GM10847 (cell line): ENCODE measurements around the gene DDO.

ENCODE experiments used
- POLR2A ChIP-seq: IDR thresholded peaks from 2 replicates; pipeline ENCODE4 v1.6.1; 2011; ENCODE audit not compliant: insufficient read length; ENCODE audit errors: extremely low read depth

The DDO gene

DNA sequence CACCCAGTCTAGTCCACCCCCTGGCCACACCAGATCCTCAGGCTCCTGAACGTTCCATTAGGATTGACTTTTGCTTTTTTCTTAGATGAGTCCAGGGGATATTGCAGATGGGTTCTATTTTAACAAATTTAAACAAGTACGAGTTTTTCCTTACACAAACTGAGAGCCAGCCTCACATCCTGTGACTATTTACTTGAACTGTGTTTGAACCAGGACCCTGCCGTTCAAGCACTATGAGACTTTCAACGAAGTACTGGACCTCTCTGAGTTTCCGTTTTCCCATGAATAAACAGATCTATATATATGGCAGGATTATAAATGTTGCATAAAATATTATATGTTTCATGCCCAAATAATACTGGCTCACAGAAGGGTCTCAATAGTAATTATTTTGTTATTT, 55.8 kb downstream of the DDO start:
- TF ChIP-seq POLR2A = no peak

DNA sequence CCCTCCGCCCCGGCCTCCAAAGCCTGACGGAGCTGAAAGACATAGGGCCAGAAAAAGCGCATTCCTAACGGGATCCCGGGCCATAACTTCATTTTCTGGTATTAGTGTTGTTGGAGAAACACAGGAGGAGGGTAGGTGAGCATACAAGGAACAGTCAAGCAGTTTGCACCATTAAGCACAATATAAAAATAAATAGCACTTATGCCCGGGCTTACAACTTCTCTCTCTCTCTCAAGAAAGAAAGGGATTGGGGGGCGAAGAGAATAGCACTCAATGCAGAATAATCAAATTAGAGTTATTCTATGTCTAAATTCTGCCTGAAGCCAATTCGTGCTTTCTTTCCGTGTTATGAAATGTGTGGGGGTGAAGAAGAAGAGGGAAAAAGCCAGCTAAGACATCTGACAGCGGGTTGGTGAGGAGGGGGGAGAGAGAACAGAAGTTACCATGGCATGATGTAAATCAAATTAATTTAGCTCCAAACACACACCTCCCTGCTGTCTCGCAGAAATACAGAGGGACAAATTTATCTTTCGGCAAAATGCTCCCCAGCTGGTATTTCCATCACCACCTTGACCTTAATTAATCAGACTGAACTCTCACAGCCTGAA, 56.7 kb downstream of the DDO start:
- no peak for TF ChIP-seq POLR2A

DNA sequence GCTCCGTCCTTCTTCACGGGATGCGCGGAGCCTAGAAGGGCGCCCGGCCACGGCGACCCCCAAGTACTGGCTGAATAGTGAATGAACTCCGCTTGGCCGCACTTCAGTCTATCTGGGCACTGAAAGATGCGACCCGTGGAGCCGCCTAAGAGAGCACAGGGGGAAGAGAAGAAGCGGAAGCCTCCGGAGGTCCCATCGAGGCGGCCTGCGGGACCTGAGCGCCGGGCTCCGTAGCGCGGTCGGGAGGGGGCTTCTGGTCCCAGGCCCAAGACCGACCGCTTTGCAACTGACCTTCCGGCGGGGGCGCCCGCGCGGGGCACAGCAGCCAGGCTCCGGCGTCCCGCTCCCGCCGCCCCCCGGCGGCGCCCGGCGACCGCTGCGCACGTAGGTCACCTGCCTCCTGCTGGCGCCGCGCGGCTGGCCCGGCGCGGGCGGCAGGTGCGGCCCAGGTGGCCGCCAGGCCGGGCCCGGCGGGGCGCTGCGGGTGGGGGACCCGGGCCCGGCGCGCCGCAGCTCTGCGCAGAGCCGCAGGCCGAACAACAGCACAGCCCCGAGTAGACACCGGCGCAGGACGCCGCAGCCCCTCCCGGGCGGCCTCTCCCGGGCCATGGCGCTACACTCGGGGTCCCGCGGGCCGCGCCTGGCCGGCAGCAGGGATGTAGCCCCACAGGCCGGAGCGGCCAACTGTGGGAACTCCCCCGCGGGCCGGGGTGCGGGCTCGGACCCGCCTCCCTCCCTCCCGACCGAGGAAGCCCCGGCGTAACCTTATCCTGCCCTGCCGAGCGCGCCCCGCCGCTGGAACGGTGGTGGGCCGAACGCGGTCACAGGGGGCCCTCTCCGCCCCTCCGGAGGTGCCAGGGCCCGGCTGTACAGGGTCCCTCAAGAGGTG, 57.5 kb downstream of the DDO start, which contains the start of gene METTL24:
METTL24 (minus strand) TSS at position 686 of the 889 bp plus-strand sequence; CDS start at position 609, 77 bp downstream.
- no peak for TF ChIP-seq POLR2A

DNA sequence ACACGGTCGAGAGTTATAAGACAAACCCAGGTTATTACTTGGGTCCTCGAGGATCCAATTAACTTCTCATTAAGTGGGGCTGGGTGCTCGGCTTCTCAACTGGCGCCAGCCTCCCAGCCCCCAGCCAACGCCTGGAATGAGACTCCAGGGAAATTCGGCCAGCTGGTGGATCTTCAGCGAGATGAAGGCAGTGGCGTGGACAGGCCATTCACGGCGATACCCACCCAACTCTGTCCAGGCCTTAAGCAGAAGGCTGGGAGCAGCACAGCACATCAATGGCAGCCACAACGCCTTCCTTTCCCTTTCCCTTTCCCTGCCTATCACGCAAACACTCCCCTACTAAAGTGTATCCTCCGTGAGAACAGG, 58.1 kb downstream of the DDO start:
- no peak for TF ChIP-seq POLR2A

DNA sequence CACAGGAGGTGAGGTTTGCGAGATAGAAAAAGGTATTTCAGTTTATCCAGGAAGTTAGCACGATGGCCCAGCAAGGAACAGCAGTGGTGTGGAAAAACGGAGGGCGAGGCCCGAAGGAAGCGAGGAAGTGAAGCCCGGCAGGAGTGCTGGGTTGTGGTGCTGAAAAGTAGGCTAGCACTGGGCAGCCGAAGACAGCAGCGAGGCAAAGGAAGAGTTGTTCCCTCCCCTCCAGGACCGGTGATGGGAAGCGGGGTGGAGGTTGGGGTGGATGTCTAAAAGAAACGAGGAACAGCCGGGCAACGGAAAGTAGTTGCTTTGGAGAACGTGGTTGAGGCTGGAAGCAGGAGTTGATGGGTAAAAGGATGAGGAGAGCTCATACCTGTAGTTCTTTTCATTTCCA, 58.6 kb downstream of the DDO start:
- TF ChIP-seq POLR2A = no peak

DNA sequence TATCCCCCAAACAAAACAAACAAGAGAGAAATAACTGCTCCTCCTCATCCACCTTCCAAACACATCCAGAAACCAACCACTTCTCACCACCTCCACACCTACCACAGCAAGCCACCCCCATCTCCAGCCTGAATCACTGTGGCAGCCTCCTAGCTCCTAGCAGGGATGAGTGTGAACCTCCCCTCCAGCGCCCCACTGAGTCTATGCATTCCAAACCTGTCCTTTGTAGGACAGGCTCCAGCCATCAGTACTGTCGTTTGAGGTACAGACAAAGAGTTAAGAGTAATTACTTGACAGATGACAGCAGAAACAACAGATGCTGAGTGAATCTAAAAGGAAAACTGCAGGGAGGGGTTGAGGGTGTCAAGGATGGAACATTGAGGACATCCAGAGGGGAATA, 59.6 kb downstream of the DDO start:
- no peak for TF ChIP-seq POLR2A

DNA sequence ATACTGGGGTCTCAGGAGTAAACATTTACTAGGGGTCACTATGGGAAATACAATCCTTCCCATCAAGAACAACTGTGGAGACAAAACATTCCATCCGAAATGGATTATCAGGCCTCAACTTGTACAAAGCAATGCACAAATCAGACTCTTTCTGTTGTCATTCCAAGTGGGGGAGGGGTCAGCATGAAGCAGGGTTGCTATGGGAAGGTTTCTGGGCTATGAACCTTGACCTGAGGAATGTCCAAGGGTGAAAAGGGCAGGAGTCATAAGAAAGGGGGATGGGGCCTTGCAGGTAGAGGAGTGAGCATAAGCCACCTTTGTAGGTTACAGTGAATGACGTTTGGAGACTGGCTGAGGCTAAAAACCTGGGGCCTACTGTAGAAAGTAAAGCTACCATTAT, 60.4 kb downstream of the DDO start:
- TF ChIP-seq POLR2A = no peak

DNA sequence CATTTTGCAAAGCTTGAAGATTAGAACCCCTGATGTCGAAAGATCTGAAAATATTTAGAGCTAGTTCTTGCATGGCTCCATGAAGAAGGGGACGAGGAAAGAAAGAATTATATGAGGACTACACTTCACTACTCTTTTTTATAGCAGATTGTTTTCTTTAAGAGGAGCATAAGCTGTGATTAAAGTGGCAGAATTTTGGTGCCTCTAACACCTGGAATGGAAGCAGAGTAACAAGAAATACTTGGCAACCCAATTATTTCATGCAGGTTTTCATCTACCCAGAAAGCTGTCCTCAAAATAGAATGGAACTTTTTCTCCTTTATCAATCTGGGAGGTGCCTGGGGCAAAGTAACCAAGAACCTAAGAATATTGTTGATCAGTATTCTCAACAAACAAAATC, 61.2 kb downstream of the DDO start:
- no peak for TF ChIP-seq POLR2A

DNA sequence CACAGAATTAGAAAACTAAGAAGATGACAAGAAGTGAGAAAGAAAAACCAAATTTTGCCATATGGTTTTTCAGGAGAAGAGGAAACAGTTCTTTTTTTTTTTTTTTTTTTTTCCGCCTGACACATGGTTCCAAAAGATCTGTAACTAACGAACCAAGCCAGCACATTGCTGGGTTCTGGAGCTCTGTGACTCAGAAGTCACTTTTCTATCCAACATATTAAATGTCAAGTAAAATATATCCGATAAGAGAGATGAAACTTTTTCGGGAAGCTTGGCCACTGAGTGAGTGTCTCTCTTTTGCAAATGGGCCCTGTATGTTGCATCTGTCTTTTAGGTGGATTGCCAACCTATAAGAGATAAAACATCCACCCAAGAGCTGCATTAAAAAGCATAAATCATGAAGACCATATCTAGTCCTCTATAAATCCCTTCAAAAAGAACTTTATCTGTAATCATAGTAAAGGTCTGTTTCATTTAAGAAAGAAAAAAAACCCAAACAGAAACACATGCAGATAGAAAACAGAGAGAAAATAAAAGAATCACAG, 61.8 kb downstream of the DDO start:
- no peak for TF ChIP-seq POLR2A

GRCh38 chr6:110352563-110353262, 62.7 kb downstream of the DDO start:
- TF ChIP-seq POLR2A = no peak

GRCh38 chr6:110351986-110352385, 63.4 kb downstream of the DDO start:
- TF ChIP-seq POLR2A = no peak

DNA sequence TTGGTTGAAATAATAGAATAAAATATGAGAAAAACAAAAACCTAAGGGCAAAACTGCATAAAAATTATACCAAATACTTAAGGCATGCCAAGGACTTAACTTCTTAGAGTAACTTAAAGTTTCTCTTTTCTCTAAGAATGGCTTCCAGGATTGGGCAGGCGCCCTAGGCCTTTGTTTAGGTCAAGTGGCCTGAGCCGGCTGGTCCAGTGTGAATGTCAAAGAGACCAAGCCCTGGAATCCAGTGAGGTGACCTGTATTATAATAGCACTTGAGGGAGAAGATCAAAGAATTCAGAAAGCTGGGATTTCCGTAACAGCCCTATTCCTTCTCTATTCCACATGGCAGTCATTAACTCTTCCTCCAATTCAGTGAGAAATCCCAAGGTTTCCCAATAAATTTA, 63.8 kb downstream of the DDO start:
- no peak for TF ChIP-seq POLR2A

- no peak for TF ChIP-seq POLR2A
Measured at GRCh38 chr6:110348961-110349690, 66.2 kb downstream of the DDO start.

DNA sequence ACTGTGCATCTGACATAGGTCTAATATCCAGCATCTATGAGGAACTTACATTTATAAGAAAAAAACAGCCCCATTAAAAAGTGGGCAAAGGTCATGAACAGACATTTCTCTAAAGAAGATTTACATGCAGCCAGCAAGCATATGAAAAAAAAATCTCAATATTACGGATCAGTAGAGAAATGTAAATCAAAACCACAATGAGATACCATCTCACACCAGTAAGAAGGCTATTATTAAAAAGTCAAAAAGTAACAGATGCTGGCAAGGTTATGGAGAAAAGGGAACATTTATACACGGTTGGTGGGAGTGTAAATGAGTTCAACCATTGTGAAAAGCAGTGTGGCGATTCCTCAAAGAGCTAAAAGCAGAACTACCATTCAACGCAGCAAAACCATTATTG, 70.3 kb downstream of the DDO start:
- no peak for TF ChIP-seq POLR2A

DNA sequence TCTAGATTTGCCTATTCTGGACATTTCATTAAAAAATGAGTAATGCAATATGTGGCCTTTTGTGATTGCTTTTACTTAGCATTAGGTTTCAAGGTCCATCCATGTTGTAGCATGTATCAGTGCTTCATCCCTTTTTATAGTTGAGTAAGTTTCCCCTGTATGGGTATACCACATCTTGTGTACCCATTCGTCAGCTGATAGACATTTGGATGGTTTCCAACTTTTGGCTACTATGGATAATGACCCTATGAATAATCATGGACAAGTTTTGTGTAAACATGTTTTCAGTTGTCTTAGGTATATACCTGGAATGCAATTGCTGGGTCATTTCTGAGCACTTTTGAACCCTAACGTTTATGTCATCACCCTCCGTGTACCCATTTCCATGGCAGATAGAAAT, 72.6 kb downstream of the DDO start:
- TF ChIP-seq POLR2A = no peak
